Fibroblast of the conjunctiva (primary cell): ENCODE results near the gene COL5A1.

Experiments
- DNase-seq: peaks from one replicate; pipeline ENCODE4 v3.0.0-alpha.2; 2010; ENCODE audit warnings: low read depth

COL5A1 gene

DNA sequence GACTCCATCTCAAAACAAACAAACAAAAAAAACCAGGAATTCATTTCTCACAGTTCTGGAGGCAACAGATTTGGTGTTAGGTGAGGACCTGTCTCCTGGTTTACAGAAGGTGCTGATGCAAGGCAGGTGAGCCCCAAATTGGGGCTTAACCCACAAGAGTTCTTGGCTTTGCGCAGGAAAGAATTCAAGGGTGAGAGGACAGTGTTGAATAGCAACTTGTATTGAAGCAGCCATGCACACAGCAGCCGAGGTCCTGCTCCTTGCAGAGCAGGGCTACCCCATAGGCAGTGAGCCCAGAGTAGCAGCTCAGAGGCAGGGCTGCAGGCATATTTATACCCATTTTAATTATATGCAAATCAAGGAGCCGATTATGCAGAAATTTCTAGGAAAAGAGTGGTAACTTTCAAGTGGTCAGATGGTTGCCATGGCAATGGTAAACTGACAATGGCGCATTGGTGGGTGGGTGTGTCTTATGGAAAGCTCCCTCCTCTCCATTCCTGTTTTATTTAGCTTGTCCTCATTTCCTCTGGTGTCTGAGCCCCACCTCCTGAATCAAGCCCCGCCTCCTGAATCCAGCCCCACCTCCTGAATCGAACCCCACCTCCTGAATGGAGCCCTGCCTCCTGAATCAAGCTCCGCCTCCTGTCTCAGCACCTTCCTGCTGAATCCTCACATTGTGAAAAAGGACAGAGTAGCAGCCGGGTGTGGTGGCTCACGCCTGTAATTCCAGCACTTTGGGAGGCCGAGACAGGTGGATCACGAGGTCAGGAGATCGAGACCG lies 34.5 kb upstream of the COL5A1 start:
- no peak for DNase-seq

DNA sequence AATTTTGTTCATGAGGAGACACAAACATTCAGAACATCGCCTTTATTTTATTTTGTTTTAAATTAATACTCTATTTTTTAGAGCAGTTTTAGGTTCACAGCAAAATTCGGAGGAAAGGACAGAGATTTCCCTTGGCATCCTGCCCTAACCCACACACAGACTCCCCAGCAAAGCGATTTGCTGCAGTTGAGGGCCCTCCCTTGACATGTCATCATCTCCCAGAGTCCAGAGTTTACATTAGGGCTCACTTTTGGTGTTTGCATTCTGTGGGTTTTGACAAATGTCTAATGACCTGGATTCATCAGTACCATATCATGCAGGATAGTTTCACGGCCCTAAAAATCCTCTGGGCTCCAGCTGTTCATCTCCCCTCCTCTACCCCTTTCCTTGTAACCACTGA lies 33.6 kb upstream of the COL5A1 start:
- DNase-seq = no peak

DNA sequence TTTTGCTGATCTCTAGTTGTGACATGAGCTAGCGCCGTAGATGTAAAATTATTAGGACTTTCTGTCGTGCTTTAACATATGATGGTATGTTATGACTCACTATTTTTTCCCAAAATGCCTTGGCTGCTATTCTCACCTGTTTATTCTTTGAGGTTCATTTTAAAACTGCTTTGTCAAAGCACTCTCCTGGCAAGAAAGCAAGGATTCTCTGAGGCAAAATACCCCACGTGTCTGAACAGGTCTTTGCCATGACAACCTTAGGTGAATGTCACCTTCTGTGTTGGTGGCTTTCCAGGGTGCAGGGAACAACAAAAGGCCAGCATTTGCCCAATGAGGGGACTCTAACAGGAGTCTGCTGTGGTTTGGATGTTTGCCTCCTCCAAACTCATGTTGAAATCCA lies 30.6 kb upstream of the COL5A1 start:
- no peak for DNase-seq

DNA sequence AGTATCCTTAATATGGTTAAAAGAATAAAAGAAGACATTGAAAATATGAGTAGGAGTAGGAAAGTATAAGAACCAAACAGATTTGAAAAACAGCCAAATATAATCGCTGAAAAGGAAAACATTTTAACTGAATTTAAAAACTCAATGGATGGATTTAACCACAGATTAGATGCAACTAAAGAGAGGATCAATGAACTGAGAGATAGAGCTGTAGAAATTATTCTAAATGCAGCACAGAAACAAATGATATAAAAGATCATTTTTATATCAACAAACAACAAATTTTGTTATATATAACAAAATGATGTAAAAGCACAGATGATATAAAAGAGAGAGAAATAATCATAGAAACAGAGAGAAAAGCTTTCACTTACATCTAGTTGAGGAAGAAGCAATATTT lies 29.3 kb upstream of the COL5A1 start:
- DNase-seq = no peak

DNA sequence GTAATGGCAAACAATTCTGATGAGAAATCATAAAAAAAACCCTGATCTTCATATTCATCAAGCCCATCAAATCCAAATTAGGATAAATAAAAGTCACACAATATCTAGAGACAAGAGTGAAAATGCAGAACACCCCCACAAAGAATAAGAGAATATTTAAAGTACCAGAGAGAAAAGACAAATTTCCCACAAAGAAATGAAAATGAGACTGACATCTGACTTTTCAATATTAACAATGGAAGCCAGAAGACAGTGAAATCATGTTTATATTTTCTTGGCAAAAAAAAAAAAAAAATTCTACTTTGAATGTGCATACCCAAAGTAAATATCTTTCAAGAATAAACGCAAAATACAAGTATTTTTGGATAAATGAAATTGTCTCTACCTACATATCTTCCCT lies 28.9 kb upstream of the COL5A1 start:
- DNase-seq = no peak

DNA sequence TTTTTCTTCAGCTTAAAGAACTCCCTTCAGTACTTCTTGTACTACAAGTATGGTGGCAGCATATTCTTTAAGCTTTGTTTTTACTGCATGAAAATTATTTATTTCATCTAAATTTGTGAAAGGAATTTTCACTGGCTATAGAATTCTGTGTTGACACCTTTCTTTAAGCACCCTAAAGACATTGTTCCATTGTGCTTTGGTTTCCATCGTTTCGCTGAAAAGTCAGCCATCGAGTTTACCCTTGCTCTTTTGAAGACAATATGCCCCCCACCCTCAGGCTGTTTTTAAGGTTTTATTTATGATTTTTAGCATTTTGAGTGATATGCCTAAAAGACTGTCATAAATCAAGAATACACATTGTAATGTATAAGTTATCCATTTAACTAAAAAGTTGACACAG lies 27.3 kb upstream of the COL5A1 start:
- DNase-seq = no peak

DNA sequence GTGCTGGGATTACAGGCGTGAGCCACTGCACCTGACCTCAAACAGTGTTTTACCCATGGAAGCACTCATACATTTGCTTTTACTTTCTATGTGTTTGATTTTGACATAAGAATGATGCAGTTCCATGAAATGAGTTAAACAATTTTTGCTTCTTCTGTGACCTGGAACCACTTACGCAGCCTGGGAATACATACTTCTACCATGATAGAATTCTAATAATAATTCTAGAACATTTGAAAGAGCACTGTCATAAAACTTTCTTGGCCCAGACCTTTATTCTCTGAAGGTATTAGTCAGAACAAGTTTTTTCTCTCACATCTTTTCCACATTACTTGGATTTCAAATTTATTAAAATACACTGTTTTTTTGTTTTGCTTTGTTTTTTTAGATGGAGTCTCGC lies 25.3 kb upstream of the COL5A1 start:
- no peak for DNase-seq

DNA sequence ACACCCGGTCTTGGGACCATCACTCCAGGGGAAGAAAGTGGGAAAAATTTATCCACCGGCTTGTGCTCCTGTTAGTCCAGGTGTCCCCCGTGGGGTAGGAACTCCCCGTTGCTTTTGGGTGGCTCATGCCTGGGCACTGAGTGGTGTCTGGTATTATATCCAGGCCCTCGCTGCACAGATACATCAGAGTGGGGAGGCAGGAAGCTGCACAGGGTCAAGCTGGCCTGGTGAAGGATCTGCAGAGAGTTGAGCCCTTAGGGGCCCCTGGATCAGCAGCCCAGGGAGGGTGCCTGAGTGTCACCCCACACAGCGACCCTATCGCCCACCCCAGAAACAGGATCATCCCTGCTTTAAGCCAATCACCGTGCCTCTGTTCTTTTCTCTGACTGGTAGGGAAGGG lies 24.4 kb upstream of the COL5A1 start:
- DNase-seq = no peak

DNA sequence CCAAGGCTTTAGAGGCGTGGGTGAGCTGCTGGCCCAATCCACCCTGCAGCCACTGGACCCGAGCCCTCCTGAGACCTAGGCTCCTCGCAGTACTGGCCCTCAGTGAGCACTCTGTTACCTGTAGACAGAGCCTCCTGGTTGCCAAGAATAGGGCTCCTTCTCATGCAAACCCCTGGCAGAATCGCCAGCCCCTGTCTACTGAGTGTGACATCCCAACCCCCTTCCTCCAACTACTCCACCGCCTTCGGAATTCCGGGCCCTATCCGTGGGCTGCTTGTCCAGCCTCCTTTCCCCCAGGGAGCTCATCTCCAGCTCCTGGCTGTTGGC lies 23.8 kb upstream of the COL5A1 start:
- no peak for DNase-seq

DNA sequence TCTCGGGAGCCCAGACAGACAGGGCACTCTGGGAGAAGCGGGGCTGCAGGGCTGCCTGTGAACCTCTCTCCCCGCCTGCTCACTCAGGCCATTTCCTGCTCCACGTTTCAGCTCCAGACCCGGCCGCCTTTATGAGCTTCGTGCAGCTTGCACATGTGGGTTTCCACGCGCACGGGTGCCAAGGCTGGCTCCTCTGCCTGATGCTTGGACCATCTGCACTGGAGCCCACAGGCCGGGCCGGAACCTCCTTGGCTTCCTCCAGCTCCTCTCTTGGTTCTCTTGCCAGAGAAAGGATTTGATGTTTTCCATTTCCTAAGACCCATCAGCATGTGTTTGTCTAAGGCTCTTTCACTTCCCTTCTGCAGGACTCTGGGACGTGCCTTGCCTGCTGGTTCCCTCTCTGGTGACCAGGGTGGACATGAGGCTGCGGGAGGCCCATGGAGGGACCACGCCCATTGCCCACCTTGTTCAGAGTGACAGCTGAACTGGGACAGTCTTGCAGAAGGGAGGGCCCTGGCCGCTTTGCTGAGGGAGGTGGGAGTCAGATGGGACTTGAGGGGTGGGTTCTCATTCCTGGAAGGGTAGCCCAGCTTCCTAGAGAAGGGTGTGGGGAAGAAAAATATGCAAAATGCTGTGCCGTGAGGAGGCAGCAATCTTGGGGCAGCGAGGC lies 23.3 kb upstream of the COL5A1 start:
- DNase-seq = no peak

DNA sequence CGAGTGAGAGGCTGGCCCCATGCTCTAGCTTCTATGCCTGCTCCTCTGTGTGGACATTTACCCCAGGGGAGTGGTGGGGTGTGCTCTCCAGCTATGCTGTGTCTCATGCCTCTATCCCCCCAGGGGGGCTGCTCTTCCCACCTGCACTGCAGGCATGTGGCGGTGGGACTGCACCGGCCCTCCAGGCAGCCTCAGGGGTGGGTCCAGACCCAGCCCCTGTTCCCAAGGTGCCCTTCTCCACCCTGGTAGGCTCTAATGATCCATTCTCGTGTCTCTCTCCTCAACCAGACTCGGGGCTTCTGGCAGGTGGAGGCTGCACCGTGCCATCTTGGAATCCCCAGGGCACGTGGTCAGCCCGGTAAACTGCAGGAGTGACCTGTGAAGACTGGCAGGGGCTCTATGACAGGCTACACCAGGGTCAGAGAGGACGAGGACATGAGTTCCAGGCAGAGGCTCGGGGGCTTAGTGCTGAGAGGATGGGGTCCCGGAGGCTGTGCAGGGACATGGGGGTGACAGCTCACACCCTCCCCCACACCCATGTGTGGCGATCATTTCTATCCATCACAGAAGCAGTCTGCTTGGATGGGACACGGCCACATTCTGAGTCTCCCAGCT lies 22.7 kb upstream of the COL5A1 start:
- DNase-seq = no peak

DNA sequence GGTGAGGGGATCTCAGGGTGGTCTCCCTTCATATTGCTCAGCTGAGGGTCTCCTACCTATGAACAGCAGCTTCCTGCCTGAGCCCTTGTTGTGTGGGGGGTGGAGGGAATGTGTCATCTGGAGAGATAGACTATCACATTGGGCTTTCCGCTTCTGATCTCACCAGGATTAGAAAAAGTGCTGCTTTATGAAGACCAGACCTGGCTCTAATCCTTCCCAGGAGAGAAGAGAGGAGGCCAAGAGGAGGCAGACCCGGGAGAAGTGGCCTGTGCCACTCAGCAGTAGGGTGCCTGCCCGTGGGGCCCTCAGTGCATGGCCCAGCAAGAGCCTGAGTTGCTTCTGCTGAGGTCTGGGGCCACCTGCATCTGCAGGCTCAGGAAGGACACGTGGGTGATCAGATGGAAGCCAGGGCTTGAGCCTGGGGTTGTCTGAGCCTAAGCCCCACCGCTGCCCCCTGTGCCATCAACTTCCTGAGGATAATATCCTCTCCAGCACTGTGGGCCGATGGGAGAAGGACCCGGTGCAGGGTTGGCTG lies 22.1 kb upstream of the COL5A1 start:
- DNase-seq = no peak

DNA sequence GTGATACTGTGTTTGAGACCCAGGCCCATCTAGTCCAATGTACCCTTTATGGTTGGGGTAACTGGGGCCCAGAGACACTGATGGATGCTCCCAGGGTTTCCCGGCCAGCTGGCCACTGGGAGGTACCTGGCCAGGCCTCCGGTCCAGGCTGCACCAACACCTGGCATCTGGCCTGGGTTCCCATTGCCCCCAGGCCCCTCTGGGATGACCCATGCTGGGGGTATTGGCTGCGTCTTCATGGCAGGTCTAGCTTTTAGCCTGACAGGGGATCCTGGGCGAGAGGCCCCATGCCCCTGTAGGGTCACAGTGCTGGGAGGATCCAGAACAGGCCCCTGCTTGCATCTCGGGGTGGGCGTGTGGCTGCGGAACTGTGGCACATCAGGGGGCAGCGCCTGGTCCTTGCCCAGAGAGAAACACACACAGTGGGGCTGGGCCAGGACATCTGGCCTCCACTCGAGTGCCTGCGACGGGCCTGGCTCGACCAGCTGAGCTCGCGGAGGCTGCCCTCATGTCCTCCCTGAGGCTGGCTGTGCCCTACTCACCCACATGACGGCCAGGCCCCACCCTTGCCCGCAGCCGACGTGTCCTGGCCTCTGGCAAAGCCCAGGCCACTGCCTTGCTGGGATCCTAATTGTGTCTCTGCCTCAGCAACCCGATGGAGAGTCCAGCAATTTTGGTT lies 21.5 kb upstream of the COL5A1 start:
- no peak for DNase-seq

DNA sequence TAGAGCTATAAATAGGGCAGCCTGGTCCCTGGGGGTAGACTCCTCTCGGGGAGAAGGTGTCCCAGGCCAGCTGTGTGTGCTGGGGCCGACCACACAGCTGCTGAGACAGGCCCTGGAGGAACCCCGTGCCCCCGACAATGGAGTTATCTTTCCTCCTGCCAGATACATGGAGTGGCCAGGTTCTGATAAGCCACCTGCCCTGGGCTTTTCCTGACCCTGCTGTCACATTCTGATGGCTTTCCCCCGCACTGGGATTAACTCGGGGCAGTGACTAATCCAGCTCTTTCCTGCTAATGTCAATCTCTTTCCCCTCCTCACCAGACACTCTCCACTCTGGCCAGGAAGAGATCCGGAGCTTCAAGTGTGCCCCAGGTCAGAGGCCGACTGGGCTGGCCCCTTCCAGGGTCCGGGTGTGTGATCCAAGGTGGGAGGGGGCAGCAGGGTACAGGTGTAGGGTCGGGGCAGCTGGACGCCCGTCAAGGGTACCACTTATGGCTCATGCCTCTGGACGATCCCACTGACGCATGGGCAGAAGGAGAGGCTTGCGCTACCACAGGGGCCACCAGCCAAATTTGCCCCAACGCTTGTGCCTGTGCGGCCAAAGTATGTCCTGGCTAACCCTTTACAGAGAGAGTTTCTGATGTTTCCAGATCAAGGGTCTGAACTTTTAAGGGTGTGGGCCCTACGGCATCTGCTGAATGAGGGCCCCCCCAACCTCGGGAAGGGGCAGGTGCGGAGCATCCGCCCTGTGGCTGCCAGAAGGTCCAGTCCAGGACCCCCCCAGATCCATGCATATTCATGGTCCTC lies 20.6 kb upstream of the COL5A1 start:
- no peak for DNase-seq

DNA sequence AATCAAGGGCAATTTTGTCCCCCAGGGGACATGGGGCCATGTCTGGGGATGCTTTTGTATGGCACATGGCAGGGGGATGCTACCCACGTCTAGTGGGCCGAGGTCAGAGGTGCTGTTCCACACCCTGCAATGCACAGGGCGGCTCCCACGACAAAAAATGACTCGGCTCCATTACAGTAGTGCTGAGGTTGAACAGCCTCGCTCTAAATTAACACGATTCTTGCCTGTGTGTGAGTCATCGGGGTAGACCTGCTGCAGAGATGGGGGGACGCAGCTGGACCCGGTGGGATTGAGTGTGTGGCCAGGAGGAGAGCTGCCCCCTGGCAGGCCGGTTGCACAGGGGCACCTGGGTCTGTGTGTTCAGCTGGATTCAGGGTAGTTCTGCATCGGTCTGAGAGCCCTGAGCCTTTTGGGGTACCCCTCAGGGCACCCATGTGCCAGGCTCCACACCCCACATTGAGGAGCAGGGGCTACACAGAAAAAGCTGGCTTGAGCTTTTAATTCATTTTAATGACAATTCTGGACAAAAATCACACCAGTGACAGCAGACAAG lies 20.0 kb upstream of the COL5A1 start:
- no peak for DNase-seq

DNA sequence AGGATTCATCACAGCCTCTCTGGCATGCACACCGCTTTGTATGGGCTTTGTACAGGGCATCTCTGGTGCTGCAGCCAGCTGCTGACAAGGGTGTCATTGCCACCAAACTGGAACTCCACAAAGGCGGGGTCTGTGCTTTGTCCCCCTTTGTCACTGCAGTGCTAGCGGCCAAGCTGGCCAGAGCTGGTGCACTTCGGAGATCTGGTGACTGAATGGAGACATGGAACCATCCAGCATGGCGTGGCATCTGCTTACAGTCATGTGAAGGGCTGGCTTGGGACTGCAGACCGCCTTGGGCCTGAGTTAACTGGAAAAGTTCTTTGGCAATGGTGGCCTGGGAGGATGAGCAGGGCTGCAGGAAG lies 18.7 kb upstream of the COL5A1 start:
- DNase-seq = no peak

DNA sequence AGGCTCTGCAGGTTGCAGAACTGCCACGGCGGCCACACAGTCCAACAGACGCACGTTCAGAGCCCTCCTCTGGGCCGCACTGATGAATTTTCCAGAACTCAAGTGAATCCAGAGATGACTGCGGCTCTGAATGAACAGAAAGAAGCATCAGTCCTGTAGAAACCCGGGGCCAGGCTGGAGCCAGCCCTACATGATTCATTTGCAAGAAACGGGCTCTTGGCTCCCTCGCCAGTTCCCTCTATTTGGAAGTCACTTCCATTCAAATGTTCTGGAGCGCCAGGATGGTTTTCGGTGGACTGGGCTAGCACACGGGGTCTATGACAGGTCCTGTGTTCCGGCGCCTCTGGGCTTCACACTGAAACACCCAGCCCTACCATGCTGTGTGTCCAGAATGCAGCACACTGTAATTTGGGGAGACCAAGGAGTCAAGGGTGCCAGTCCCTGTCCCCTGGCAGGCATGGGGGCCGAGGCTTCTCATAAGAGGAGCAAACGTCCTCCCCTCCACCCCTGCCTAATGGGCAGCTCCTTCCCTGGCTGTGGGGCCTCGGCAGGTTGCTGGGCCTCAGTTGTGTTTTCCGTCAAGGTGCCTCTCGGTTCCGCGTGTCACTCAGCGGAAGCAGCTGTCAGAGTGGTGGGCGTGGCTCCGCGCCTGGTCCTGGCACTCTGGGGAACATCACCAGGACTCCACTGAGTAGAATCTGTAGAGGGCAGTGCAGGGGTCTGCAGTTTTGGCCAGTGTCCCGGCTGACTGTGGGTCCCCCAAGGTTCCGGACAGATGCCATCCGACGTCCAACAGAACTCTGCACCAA lies 18.1 kb upstream of the COL5A1 start:
- DNase-seq = no peak

DNA sequence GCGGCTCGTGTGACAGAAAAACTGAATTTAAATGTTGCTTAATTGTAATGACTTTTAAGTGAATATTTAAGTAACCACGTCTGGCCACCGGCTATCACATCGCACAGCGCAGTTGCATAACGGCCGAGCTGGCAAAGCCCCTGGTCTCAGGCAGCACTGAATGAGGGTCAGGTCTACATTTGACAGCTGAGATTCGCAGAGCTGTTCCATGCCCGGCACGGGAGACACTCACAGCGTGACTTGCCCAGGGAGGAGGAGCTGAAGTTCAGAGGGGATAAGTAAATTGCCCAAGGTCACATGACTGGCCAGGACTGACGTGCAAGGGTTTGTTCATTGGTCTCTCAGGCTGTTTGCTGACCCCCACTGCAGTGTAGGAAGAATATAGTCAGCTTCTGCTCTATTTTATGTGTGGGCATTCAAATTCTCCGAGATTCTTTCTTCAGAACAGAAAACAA lies 17.4 kb upstream of the COL5A1 start:
- no peak for DNase-seq

DNA sequence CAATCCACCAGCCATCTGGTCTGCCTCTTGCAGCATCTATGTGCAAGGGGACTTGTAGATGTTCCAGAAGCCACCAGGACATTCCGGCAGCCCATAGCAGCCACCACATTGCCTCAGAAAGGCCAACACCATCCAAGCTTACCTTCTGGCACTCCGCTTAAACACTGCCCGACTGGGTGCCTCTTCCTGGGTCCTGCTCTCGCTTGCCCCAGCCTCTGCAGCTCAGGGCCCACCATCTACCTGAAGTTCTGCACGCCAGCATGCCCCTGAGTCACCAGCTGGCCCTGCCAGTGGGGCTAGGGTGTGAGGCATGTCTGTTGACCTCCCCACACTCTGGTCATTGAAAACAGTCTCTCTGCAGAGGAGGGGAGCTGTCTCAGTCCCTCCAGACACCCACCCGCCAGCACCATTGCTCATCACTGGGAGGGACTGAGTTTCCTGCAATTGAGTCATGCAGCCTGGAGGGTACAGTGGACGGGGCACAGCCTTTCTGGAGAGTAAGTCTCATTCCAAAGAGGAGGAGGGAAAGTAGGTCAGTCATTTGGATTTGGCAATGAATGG lies 16.9 kb upstream of the COL5A1 start:
- peak; percentile 74 for DNase-seq

DNA sequence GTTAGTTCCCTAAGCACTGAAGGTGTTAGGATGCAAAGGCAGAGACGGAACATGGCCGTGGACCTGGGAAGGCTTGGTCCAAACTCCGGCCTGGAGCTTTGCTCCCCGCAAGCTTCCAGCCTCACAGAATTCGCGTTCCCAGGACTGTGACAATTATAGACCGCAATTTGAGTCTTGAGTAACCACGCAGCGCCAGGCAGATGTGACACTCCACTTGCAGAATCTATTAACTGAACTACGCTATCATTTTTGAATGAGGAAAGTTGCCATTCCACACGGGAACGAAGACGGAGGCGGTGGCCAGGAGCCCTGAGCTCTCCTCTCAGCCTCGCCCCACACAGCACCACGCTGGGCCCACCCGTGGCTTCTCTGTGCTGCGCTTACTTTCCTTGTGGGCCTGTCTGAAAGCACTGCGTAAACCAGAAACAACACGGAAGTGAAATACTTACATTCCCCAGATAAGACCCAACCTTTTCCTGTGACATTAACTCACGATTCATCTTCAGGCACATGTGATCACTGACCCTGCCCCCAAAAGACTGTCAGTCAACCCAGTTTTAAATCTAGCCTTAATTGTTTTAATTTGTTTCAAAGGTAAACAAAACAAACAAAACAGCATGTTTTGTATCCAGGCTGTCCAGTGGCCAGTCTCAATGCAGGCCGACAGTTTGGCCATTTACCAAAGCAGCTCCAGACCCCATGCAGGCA lies 16.1 kb upstream of the COL5A1 start:
- no peak for DNase-seq
